Kidney capillary endothelial cell (primary cell): ENCODE measurements around the gene DEDD2.

ENCODE experiments used
- DNase-seq: peaks from one replicate; pipeline ENCODE4 v3.0.0-alpha.2; 2018; ENCODE audit warnings: low spot score

Gene DEDD2

GRCh38 chr19:42198676-42199439 is 18.6 kb downstream of the DEDD2 start:
- DNase-seq, result no peak

DNA sequence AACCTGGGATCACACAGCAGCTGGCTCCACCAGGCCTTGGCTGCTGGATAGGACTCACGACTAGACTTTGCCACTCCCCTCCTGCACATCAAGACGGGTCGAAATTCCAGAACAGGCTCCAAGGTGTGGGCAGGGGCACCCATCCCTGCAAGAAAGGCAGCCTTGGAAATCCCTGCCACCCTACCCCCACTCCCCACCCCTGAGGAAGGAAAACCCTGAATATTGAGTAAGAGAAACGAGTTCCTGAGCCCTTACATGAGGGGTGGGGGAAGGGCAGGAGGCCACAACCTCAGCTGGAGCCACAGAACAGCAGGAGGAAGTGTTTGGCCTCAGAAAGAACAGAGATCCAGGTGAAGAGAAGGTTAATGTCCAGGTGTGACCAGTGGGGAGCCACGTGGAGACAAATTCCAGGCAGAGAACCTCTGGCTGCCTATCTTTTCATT is 20.1 kb downstream of the DEDD2 start:
- DNase-seq, result no peak

- DNase-seq, result no peak
Measured at GRCh38 chr19:42196011-42197001, 21.2 kb downstream of the DEDD2 start.

GRCh38 chr19:42193706-42194105 is 23.8 kb downstream of the DEDD2 start:
- DNase-seq, result no peak

GRCh38 chr19:42193294-42193693 is 24.2 kb downstream of the DEDD2 start:
- no peak for DNase-seq

GRCh38 chr19:42191855-42192254 is 25.6 kb downstream of the DEDD2 start:
- no peak for DNase-seq

DNA sequence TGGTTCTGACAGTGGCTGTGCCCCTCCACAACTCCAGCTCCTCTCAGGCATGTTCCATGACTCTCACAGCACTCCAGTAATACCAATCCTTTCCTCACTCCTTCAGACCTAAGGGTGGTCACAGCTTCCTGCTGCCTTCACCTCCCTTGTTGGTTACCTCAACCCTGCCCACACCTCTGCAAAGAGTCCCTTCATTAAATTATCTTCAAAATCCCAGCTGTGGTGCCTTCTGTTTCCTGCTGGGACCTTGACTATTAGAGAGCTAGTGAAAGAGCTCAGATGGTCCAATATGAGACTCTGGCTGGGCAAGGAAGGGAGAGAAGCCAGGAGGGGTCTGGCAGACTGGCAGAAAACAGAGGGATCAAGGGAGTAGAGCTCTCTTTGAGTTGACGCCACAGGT is 26.1 kb downstream of the DEDD2 start:
- DNase-seq, result no peak

GRCh38 chr19:42189133-42189532 is 28.3 kb downstream of the DEDD2 start:
- DNase-seq, result no peak

GRCh38 chr19:42188665-42189064 is 28.8 kb downstream of the DEDD2 start:
- DNase-seq, result no peak

- DNase-seq, result no peak
Measured at GRCh38 chr19:42185277-42185676, 32.2 kb downstream of the DEDD2 start.

GRCh38 chr19:42184401-42184861 is 33.0 kb downstream of the DEDD2 start:
- DNase-seq, result peak; percentile 67

GRCh38 chr19:42178791-42179674 is 38.4 kb downstream of the DEDD2 start:
- no peak for DNase-seq

DNA sequence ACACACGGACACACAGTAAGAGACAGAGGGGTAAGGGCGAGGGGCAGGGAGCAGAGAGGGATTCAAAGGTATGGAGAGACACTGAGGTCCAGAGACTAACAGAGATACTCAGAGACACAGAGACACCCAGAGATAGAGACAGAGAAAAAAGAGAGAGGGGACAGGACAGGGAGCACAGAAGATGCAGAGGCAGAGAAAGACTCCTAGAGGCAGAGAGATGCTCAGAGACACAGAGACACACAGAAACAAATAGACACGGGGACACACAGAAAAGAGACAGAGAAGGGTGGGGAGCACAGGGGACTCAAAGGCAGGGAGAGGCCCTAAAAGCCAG is 39.8 kb downstream of the DEDD2 start:
- DNase-seq, result no peak

DNA sequence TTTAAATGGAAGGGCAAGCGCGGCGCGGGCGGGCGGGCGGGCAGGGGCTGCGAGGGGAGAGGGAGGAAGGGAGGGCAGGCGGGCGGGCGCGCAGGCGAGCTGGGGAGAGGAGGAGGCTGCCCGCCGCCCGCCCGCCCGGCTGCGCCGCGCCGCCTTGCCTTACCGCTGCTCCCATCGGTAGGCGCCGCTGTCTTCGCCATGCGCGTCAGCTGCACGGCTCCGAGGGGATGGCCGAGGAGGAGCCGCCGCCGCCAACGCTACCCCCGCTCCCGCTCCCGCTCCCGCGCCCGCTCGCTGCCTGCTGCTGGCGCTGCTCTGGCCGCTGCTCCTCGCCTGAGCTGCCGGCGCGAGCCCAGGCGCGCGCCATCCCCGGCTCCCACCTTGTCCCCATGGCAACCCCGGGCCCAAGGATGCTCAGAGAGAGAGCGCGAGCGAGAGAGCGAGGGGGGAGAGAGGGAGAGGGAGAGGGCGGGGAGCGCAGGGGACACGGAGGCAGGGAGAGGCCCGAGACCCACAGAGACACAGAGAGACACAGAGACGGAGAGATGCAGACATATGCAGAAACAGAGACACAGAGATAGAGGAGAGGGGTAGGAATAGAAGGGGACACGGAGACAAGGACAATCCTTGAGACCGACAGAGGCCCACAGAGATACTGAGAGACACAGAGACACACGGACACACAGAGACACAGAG is 40.3 kb downstream of the DEDD2 start:
- DNase-seq, result peak; percentile 46

GRCh38 chr19:42176649-42176989 is 40.9 kb downstream of the DEDD2 start:
- DNase-seq, result no peak

DNA sequence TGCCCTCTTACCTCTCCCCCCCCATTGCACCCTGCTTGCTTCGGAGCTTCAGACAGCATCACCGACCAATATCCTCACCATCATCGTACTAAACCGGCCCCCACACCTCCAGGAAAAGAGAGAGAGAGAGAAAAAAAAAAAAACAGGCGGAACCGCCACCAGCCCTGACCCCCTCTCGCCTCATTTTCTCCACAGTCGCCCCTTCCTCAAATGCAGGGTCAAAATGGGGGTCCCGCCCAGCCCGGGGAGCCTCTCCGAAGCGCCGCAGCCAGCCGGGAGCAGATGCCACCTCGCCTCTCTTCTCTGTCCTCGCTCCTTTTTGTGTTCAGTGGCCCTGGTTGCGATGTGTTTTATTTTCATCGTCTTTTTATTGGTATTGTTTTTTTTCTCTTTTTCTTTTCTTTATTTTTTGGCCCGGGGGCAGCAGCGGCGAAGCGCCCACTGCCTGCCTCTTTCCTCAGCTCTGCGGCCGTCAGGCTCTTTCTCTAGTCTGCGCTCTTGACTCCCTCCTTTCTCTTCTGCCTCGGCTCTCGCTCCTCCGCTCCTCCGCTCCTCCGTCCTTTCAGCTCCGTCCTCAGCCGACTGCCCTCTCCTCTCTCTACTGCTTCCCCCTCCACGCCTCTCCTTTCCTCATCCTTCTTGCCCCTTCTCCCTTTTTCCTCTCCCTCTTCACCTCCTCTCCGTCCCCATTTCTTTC is 41.4 kb downstream of the DEDD2 start:
- no peak for DNase-seq

GRCh38 chr19:42174958-42175734 is 42.3 kb downstream of the DEDD2 start:
- DNase-seq, result no peak

DNA sequence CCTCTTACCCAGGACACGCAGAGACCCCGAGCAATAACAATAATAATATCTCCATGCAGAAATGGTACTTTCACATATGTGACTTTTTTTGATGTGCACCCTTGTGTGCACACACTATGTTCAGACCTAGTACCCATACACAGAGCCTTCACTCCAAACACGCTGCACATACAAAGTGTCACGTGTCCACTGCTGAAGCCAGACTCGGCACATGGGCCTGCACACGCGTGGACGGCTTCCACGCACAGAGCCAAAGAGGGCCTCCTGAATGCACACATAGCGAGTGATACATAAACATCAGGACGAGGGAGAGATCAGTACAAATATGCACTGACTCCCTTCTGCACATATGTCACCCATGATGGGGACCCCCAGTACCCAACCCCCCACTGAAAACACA is 43.3 kb downstream of the DEDD2 start:
- no peak for DNase-seq

DNA sequence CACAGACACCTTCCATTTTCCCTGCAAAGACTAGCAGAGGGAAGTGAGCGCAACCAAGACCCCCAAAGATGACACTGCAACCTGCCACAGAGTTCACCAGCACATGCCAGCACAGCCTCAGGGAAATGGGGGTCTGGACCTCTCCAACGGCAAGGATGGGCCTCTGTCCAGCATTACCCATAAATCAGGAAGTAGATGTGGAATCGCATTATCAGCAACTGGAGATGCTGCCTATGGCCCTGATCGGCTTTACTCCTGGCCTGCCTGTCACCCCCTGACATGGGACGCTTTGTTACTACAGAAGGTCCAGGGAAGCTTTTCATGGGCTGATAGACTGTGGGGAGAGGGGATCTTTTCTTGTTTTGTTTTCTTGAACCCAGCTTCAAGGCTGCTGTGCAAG is 43.8 kb downstream of the DEDD2 start:
- DNase-seq, result no peak

DNA sequence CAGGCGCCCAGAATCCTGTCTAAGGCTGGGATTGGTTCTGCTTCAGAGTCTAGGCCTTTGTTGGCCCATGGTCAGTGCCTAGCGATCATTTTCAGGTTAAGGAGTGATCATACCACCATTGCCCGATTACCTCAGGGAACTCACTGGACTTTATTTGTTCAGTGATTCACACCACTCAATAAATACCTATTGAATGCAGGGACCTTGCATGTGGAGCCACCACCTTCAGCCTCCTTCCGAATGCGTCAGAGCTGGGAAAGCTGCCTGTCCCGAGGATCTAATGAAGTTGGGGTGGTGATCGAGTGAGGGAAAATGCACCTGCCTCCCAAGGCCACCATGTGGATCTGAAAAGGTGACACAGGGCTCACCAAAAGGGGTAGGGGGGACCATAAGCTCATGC is 45.2 kb downstream of the DEDD2 start:
- DNase-seq, result no peak
